ENCODE results near the gene LRRFIP1.

DNA sequence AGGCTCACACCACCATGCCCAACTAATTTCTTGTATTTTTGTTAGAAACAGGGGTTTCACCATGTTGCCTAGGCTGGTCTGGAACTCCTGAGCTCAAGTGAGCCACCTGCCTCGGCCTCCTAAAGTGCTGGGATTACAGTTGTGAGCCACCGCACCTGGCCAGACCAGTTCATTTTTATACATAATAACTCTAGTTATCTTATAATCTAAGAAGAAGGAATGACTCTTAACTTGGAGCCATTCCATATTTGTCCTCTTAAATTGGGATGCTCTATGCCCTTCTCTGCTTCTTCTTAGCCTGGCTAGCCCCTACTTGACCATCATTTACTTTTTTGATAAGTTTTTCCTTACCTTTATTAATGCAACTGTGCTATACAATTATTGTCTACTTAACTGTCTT is 174.1 kb downstream of the LRRFIP1 start:
- TF ChIP-seq POLR2A (IDR thresholded peaks at IDR 0.05; ENCODE audit: low read length): no peak
- no peak for TF ChIP-seq GATA1 (IDR thresholded peaks at IDR 0.05; ENCODE audit: low read depth, low read length)
